Chondrocyte (in vitro differentiated cells): ENCODE results near the gene RANGAP1. TPM values are rescaled to one million over a fixed set of nuclear protein-coding genes. Genes with fewer than 3 reads are reported as not detected.
A peak's percentile ranks its signal among the peaks of the same experiment; 100 is the strongest.

ENCODE experiments used
- DNase-seq: peaks from one replicate; pipeline ENCODE4 v3.0.0; 2021; ENCODE audit warnings: mixed read lengths, low spot score
- H3K27ac Mint-ChIP-seq: one replicate; pipeline ENCODE4 v1.8.0; 2021; ENCODE audit warnings: mild to moderate bottlenecking, moderate library complexity, mixed read lengths; ENCODE audit not compliant: unreplicated experiment
- H3K27me3 Mint-ChIP-seq: 2 replicates; pipeline ENCODE4 v1.8.0; 2021; ENCODE audit warnings: low read depth, mixed read lengths
- H3K36me3 Mint-ChIP-seq: 2 replicates; pipeline ENCODE4 v1.8.0; 2021; ENCODE audit warnings: low read depth, mixed read lengths
- H3K4me1 Mint-ChIP-seq: 2 replicates; pipeline ENCODE4 v1.8.0; 2021; ENCODE audit warnings: low read depth, mild to moderate bottlenecking, mixed read lengths
- H3K4me3 Mint-ChIP-seq: one replicate; pipeline ENCODE4 v1.8.0; 2021; ENCODE audit warnings: mild to moderate bottlenecking, moderate library complexity, mixed read lengths; ENCODE audit not compliant: unreplicated experiment
- H3K9me3 Mint-ChIP-seq: 2 replicates; pipeline ENCODE4 v1.8.0; 2021; ENCODE audit warnings: low read depth, mixed read lengths
- total RNA-seq: library from RNA; stranded (reverse); gene quantifications from 3 replicates; pipeline ENCODE4 v1.2.1, GENCODE V29; 2021
- TF ChIP-seq, protein P1 (sequence below): fragments of 200-600 bp; sonication (generic); IDR thresholded peaks from 2 replicates; pipeline ENCODE4 v1.5.0; 2021; ENCODE audit warnings: antibody characterized with exemption, mild to moderate bottlenecking, moderate library complexity

The RANGAP1 gene
- total RNA-seq, 1 donor from 2014 or later = 35.4 TPM

DNA sequence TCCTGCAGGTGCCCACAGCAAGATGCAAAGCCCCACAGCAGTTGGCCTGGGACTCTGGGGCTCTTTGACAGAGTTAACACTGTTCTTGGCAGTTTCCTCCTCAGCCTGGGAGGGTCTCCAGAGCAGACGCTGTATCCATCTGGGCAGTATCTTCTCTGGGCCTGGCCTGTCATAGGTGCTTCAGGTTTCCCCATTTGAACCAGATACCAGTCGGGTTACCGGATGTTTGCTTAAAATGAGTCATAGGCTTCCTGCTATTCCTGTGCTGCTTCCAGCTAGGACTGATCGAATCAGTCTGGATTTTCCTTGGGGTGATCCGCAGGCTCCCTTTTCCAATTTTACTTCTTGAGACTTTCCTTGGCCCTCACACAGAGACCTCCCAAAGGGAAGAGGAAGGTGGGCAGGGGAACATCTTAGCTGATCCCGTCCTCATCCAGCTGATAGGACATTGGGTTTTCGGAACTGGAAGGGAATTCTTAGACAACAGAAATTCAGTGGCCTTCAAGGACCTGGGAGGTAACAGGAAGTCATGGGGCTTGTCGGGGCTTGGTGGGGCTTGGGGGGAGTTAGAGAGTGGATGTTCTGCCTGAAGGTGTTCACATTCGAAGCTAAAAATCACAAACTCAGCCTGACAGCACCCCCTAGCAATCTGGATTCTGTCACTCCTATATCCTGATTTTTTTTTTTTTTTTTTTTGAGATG, 2.4 kb upstream of the RANGAP1 start:
- H3K4me3 Mint-ChIP-seq = no peak overlapping the region

DNA sequence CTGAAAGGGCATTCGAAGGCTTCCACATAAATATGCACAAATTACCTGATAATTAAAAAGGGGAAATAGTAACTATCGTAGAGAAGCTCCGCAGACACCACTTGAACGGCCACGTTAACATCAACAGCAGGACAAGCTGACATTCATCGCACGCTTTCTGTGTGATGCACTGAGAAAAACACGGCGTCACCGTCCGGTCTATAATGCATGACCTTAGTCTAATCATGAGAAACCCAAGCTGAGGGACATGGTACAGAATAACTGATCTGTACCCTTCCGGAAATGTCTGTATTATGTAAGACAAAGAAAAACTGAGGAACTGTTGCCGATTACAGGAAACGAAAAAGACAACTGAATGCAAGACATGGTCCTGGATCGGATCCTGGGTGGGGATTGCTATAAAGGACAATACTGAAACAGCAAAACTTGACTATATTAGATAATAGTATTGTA, 678 bp upstream of the RANGAP1 start:
- Mint-ChIP-seq H3K27me3 (no peaks in the 10 kb centered on the region), H3K9me3 (no peaks in the 10 kb centered on the region), H3K36me3 (peaks cover 3% of the 10 kb centered on the region), H3K4me1 (peaks cover 52% of the 10 kb centered on the region), H3K27ac (peak overlapping the region; percentile 94), H3K4me3 (peak overlapping the region; percentile 83)
- no peak for DNase-seq
- TF ChIP-seq, protein P1, sequence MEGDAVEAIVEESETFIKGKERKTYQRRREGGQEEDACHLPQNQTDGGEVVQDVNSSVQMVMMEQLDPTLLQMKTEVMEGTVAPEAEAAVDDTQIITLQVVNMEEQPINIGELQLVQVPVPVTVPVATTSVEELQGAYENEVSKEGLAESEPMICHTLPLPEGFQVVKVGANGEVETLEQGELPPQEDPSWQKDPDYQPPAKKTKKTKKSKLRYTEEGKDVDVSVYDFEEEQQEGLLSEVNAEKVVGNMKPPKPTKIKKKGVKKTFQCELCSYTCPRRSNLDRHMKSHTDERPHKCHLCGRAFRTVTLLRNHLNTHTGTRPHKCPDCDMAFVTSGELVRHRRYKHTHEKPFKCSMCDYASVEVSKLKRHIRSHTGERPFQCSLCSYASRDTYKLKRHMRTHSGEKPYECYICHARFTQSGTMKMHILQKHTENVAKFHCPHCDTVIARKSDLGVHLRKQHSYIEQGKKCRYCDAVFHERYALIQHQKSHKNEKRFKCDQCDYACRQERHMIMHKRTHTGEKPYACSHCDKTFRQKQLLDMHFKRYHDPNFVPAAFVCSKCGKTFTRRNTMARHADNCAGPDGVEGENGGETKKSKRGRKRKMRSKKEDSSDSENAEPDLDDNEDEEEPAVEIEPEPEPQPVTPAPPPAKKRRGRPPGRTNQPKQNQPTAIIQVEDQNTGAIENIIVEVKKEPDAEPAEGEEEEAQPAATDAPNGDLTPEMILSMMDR = no peak

More for the DNA sequence above, 2.4 kb upstream of the RANGAP1 start:
- Mint-ChIP-seq H3K27ac (peak overlapping the region; percentile 88), H3K27me3 (no peaks in the 10 kb centered on the region), H3K36me3 (peaks cover 1% of the 10 kb centered on the region), H3K9me3 (no peaks in the 10 kb centered on the region), H3K4me1 (peaks cover 52% of the 10 kb centered on the region)
- DNase-seq = no peak
- TF ChIP-seq, protein P1 = peak; percentile 28

DNA sequence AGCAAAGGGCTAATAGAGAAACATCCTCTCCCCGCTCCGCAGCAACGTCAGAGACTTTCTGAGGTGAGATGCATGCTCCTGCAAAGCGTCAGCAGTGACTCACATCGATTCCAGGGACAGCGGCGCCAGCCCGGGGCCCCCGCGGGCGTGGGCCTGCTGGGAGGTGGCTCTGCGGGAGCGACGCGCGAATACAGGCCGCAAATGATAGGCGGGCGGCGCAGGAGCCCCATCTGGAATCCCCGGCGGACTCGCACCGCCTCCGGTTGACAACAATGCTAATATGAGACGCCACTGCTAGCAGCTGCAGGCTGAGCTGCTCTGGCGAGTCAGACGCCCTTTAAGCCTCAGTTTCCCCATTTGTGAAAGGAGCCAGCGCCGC, 557 bp downstream of the RANGAP1 start:
- Mint-ChIP-seq H3K27ac (peak overlapping the region; percentile 94), H3K36me3 (peaks cover 3% of the 10 kb centered on the region), H3K9me3 (no peaks in the 10 kb centered on the region), H3K27me3 (no peaks in the 10 kb centered on the region), H3K4me1 (peaks cover 44% of the 10 kb centered on the region), H3K4me3 (peak overlapping the region; percentile 83)
- DNase-seq = no peak
- TF ChIP-seq, protein P1 = no peak

DNA sequence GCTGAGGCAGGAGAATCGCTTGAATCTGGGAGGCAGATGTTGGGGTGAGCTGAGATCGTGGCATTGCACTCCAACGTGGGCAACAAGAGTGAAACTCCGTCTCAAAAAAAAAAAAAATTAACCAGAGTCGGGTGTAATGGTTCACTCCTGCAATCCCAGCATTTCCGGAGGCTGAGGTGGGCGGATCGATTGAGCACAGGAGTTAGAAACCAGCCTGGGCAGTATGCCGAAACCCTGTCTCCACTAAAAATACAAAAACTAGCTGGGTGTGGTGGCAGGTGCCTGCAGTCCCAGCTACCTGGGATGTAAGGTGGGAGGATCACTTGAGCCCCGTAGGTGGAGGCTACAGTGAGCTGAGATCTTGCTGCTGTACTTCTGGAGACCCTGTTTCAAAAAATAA, 1.5 kb downstream of the RANGAP1 start:
- Mint-ChIP-seq H3K36me3 (peaks cover 3% of the 10 kb centered on the region), H3K27ac (peak overlapping the region; percentile 94), H3K4me1 (peaks cover 34% of the 10 kb centered on the region), H3K4me3 (peak overlapping the region; percentile 83), H3K27me3 (no peaks in the 10 kb centered on the region), H3K9me3 (no peaks in the 10 kb centered on the region)
- no peak for DNase-seq
- TF ChIP-seq, protein P1 = no peak

DNA sequence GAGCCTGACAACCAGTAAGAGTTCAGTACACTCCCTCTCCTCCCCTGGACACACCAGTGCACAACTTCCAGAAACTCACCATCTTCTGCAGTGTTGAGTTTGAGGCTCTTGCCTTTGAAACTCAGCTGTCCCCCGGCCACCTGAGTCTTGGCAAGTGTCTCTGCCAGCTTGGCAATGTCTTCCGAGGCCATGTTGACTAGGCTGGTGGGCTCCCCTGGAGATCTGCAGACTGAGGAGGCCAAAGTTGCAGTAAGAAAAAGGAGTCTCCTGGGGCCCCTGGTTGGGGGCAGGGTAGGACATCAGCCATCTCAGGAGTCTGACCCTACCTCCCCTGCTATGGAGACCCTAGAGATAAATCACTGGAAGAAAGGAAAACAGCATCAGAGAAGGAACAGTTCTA, 5.1 kb downstream of the RANGAP1 start:
- peaks cover 13% of the 10 kb centered on the region for H3K36me3 Mint-ChIP-seq
- no peaks in the 10 kb centered on the region for H3K9me3 Mint-ChIP-seq
- H3K27me3 Mint-ChIP-seq = no peaks in the 10 kb centered on the region
- no peak overlapping the region for H3K4me3 Mint-ChIP-seq
- peak overlapping the region; percentile 65 for H3K27ac Mint-ChIP-seq
- DNase-seq = no peak
- TF ChIP-seq, protein P1 = no peak
- peaks cover 11% of the 10 kb centered on the region for H3K4me1 Mint-ChIP-seq
